ENCODE data around the gene MYLK.
A peak's percentile ranks its signal among the peaks of the same experiment; 100 is the strongest.

The MYLK gene

DNA sequence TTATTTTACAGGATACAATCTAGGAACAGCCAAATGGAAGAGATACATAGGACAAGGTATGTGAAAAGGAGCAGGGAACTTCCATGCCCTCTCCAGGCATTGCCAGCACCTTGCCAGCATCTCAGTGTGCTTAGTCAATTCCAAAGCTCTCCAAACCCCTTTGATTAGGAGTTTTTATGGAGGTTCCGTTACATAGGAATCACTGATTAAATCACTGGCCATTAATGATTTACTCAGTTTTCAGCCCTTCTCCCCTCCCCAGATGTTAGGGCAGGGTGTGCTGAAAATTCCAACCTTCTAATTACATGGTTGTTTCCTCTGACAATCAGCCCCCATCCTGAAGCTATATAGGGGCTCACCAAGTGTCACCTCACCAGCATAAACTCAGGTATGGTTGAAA, 11.5 kb downstream of the MYLK start:
- no peak for DNase-seq

DNA sequence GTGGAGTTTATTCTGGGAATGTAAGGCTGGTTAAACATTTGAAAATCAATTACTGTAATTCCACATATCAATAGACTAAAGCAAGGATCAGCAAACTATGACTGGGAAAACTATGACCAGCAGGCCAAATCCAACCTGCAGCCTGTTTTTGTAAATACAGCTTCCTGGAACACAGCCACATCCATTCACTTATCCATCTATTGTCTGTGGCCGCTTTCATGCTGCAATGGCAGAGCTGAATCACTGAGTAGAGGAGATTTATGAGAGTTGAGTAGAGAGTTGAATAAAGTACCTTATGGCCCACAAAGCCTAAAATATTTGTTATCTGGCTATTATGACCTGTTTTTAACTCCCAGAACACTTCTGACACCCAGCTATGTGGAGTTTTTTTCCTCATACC, 12.2 kb downstream of the MYLK start:
- DNase-seq, result no peak

DNA sequence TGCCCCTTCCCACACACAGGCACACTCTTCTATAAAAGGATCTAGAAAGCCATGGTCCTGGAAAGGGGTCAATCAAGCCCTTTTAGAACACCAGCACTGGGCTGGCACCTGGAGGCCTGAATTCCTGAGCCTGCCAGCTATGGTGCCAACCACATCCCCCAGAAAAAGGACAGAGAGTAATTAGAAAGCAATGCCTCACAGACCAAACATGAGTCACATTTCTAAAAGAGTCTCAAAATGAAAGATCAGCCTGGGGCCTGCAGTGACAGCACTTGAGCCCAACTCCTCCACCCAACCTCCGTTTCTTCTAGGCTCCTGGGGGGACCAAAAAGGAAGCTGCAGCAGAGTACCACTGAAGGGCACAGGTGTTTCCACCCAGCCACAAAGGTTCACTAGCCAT, 14.1 kb downstream of the MYLK start:
- DNase-seq, result no peak

DNA sequence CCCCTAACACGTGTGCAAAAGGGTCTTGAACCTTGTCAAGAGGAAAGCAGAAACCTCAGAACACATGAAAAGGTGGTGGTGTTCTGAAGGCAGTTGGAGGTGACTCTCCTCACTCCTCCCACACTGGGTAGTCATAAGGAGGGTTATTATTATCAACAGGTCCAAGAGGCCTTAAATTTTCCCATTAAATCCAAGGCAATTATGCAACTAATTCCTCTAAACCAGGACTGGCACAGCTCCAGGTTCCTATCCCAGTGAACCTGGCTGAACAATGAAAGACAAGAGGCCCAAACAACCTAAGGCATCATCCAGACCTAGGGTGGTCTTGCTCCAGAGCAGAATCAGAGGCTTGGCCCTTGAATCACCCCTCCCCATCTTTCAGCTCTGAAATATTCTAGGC, 15.0 kb downstream of the MYLK start:
- DNase-seq, result no peak

DNA sequence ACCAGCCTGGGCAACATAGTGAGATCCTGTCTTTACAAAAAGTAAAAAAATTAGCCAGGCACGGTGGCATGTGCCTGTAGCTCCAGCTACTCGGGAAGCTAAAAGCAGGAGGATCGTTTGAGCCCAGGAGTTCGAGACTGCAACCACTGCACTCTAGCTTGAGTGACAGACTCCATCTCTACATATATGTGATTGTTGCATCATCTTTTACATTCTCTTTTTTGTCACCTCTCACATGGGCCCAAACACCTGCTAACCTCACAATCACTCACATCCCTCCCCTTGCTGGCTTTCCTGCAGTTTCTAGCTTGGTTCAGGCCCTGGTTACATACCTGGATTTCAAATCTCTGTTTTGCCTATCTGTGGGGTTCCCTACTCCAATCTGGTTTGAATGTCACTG, 19.4 kb downstream of the MYLK start:
- DNase-seq, result no peak

DNA sequence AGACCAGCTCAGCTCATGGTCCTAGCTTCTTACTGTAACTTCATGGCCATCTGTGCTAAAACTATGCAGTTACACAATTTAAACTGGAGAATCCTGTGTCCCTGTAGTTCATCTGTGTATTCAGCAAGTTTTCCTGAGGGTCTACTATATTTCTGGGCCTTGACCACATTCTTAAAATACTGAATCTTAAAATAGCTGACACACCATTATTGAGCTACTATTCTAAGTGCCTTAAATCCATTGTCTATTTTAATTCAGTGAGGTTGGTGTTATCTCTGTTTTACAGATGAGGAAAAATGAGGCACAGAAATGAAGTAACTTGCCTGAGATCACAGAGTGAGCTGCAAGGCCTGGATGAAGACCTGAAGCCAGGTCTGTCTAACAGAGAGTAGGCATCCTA, 22.0 kb downstream of the MYLK start:
- DNase-seq, result no peak

DNA sequence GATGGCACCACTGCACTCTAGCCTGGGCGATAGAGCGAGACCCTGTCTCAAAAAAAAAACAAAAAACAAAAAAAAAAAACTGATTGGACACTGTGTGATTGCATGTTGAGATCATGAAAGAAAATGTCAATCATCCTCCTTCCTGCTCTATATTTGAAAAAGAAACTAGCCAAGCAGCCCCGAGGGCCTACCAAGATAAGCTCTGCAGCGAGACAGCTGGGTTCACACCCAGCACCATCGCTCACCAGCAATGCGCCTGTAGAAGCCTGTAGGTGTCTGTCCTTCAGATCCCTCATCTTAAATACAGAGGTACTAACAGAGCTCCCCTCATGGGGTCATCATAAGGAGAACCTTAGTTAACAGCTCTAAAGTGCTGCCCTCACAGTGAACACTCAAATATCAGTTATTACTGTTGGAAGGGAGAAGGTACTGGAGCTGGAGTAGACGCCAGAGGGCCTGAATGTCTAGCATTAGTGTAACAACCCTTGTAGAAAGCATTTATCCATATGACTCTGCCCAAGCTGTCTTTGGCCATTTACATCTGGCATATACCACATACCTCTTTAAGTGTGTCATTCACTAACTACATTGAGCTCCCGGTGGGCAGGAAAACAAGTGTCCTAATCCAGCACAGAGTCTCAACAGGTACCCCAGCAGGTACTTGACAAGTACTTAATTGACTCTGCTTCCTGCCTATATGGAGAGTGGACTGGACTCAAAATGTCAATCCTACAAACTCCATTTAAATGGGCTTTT, 22.9 kb downstream of the MYLK start:
- DNase-seq, result no peak

DNA sequence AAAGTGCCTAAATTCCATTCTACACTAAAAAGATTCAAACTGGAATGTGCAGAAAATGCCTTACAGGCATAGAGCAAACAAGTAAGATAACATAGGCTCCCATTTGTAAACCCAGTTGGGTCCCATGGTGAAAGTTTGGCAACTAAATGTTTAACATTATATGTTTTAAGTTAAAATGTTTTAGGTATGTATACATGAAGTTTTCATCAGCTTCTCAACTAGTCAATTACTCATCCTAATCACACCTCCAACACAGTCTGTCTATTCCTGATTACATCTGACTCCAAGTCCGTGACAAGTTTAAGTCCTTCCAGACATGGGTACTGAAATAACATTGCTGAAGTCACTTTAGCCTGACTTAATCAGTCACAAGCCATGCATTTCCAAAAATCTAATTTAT, 25.0 kb downstream of the MYLK start:
- DNase-seq, result no peak

DNA sequence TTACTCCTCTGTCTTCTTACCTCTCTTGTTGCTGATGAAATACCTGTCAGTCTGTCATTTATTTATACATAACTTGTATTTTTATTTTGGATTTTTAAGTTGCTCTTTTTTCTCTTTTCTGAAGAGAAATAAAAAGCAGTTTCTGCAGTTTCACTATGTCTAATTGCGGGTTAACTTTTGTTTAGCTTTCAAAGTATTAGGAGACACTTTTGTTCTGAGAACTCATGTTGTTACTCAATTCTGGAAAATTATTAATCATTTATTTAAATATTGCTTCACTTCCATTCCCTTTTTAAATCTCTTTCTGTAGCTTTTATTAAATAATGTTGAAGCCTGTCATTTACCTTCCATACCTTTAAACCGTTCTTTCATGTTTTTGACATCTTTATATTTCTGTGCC, 29.2 kb downstream of the MYLK start:
- DNase-seq, result peak; percentile 27

DNA sequence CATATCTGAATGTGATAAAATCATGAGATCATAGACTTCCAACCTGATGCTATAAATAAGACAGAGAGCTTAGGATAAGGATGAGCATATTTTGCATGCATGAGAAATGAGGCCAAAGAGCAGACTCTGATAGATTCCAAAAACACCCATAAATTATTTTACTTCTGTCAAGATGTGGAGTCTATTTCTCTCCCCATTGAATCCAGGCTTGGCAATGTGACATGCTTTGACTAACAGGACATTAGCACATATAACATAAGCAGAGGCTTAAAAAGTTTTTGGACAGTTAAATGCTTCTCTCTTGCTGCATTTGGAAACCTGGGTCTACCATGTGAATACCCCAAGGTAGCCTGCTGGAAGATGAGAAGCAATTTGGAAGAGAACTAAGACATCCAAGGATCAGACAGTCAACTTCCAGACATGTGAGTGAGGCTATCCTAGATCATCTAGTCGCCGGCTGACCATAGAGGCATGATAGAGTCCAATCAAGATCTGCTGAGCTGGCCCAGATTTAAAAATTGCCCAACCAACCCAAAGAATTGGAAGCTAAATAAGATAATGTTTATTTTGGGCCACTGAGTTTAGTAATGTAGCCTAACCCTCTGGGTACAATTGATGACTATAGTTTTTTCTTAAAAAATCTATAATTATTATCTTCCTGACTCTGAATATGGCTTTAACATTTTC, 30.3 kb downstream of the MYLK start:
- DNase-seq, result no peak

DNA sequence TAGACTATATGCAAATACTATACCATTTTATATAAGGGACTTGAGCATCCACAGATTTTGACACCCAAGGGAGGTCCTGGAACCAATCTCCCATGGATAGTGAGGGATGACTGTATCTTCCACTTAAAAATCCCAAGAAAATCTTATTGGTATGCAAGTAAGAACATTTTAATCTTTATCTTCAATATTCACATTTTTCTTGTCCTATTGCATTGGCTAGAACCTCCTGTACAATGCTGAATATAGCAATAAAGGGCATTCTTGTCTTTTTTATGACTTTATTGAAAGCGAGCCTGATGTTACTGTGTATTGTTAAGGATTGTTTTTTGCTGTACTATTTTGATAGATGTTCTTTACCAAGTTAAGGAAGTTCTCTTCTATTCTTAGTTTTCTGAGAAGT, 36.9 kb downstream of the MYLK start:
- DNase-seq, result no peak

DNA sequence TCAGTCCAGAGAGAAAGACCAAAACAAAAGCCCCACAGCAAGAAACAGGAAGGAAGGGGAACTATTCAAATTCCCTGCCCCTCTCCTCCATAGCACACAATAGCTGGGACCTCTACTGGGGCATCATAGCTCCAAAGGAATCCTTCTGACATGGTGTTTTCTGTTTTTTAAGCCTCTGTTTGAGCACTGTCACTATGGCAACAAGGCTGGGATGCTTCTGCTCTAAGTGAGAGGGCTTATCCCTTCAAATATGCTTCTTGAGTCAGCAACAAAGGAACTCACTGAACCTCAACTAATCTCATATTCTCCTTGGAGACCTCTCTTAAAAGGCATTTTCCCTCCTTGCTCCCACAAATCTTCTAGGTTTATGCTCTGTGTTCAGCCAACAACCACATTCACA, 40.5 kb downstream of the MYLK start:
- DNase-seq, result no peak

DNA sequence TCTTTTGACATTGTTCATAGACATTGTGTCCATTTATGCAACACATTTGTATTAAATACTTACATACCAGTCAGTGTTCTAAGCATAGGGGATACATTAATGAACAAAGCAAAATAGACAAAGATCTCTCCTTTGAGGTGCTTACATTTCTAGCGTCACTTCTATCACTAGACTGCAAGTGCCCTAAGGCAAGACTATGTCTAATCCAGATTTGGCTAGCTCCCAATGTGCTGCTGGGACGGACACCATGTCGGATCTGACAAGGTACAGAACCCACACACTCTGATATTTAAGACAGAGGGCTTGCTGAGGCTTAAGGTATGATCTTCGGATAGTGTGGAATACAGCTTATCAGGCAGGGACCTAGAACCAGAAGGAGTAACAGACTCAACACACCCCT, 41.4 kb downstream of the MYLK start:
- no peak for DNase-seq

DNA sequence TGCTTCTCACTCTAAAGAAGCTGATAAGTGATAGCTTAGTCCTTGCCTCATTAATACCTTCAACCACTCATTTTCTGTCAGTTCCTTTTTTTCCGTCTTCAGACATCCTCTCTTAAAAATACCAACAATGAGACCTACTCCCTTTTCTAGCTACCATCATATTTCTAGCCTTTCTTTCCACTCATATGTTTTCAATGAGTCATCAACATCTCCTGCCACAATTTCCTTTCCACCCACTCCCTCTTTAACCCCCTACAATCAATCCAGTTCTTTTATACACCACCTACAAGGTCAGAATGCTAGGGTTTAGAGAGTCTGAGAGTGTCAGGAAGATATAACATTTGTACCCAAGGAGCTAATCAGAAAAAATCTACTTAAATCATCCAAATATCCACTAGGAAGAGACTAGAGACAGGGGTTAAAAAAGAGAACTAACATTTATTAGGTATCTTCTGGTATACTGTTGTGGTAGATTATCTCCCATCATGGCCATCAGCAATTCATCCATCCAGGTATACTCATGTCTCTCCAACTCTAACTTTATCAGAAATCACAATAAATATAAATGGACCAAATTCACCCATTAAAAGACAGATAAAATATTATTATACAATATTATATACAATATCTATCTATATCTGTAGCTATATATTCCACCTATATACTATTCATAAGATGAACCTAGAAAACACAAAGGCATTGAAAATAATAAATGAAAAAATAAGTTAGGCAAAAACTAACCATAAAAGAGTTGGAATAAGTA, 42.5 kb downstream of the MYLK start:
- no peak for DNase-seq

DNA sequence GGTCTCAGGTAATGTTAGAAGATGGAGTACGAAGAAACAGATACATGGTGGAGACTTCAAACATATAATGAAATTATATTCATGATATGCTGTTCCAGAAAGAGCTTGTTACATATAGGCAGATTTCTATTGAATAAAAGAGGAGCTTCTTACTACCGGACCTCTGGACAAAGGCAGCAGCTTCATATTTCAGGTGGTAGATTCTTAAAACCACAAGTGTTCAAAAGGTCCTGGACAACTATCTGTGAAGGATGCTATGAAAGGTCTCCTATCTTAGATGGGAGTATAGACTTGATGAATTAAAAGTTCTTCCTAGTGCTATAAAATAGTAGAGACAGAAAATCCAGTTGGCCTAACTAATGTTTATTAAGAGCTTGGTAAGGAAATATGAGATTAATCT, 43.2 kb downstream of the MYLK start:
- no peak for DNase-seq

DNA sequence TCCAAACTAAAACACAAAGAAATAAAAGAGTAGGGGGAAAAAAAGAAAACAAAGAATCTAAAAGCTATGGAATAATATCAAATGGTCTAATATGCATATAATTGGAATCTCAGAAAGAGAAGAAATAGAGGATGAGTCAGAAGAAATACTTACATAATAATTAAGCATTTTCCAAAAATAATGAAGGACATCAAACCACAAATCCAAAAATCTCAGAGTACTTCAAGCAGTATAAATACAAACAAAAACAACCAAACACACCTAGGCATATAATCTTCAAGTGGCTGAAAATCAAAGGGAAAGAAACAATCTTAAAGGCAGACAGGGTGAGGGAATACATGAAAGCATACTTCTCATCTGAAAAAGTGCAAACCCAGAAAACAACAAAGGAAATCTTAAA, 46.3 kb downstream of the MYLK start:
- no peak for DNase-seq

DNA sequence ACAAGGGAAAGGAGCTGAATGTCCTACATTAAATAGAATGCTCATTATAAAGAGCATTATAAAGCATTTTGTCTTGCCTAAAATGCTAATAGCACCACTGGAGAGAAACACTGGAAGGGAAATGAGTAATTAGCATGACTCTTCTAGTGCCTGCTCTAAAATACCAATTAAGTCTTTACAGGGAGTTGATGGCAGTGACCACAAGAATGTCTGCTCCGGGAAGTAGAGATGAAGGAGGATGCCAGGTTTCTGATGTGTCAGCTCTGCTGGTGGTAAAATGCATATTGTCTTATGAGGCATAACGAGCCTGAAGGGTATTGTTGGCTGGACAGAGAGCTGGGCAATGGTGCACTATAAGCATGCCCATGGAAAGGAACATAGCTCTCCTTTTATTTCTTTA, 49.5 kb downstream of the MYLK start:
- DNase-seq, result no peak

DNA sequence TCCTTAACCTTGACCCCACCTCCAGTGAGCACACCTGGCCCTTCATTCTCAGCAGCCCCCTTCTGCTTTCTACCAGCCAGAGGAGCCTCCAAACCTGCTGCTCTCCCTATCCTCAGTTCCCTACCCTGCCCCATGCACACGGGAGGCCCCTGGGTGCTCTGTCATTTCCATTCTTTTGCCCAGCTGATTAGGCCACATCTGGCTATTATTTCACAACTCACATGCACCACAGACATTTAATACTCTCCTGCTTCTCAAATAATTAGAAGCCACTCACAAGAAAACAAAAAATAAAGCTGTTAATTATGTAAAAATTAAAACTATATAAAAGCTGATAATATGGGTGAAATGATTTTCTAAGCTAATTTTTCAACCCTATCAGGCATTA, 50.7 kb downstream of the MYLK start:
- DNase-seq, result no peak

DNA sequence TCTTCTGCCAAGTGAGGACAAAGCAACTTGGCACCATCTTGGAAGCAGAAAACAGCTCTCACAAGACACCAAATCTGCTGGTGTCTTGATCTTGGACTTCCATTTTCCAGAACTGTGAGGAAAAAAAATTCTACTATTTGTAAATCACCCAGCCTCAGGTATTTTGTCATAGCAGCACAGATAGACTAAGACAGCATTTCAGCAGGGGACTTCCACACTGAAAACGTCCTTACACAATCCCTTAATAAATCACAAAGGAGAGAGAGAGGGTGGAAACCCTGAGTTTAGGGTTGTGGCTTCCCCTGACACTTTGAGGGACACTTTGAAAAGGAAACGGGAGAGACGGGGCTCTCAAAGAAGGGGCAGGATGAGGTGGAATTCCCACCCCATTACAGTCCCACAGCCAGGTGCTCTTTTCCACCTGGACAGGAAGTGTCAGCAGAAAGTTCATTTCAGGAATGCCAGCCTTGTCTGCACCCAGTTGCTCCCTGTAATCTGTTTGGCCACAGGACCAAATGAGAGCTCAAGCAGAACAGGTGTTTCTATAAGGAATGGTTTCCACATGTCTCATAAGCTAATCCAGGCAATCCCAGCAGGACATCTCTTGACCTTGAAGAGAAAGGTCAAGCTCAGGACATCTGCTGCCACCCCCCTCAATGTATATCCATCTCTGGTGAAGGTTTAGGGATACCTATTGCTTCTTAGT, 51.3 kb downstream of the MYLK start:
- peak; percentile 10 for DNase-seq

DNA sequence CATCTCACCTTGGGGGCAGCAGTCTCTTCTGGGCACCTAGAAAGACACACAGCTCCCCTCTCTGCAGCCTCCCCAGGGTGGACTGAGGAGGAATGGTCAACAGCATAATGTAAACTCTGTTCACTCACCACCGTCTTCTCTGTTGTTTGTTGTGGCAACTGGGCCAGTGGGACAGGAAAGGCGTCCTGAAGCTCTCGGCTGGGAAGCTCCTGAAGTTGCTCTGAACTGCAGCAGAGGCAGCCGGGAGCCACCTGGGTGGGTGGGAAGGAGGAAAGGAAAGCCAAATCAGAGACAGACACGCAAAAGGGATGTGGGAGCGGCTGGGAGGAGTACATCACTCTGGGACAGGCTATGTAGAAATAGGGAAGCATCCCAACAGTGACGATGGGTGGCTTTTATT, 52.7 kb downstream of the MYLK start:
- DNase-seq, result no peak

DNA sequence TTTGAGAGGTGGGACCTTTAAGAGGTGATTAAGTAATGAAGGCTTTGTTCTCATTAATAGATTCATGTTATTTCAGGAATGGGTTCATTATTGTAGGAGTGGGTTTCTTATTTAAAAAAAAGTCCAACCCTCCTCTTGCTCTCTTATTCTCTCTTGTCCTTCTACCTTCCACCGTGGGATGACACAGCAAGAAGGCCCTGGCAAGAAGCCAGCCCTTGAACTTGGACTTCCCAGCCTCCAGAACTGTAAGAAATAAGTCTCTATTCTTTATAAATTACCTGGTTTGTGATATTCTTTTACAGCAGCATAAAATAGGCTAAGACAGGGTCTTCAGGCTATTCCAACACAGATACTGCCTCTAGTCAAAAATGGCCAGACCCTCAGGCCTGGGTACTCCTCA, 62.2 kb downstream of the MYLK start:
- DNase-seq, result no peak

DNA sequence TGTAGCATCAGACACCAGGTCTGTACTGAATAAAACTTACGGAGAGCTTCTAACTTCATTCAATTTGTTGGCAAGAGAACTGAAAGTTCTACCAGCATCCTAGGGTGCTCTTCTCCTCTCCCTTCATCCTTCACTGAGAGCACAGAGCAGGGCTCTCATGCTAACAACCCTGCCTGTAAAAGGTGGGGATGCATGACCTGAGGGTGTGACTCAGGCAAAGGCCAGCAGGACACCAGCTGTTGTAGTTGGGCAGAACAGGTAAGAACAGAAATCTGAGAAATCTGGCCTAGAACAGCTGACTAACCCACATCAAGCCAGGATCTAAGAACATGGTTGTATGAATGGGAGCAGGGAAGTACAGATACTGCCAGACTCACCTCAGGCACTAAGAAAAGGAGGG, 64.2 kb downstream of the MYLK start:
- DNase-seq, result no peak

DNA sequence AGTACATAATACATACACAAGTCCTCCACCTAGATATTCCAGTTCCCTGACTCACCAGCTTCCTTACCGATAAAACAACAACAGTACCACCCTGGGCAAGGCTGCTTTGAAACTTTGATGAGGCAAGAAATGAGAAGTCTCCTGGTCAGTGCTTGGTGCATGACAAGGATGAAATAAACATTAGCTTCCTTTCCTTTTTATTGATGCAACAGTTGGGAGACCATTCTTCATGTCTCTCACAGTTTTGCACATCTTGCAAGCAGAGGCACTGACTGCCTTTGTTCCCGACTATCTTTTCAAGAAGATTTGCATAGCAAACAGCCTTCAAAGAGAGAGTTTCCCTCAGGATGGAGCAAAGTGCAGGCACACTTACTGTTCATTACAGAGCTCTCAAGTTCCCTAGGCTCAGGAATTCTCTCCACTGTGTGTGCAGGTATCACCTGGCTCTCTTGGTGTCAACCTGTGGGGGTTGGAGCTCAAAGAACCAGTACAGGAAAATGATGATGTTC, 65.2 kb downstream of the MYLK start:
- no peak for DNase-seq

All from inflammatory macrophage treated with lipopolysaccharide for 4 hours (primary cell).